Epithelial cell of esophagus (primary cell): ENCODE data around the gene CD14.
"Not testable (repeated sequence)": the region's sequence is repeated elsewhere in the genome, so short reads cannot be mapped to it uniquely, and the experiment has no call there.

ENCODE experiments used
- DNase-seq: peaks from one replicate; pipeline ENCODE4 v3.0.0; 2010; ENCODE audit warnings: low read depth
- H3K4me3 ChIP-seq: 2 replicates; pipeline ENCODE4 v1.5.1; 2011; ENCODE audit warnings: mild to moderate bottlenecking, low read length, control low read depth
- CTCF ChIP-seq: IDR thresholded peaks from 2 replicates; pipeline ENCODE4 v1.5.1; 2011; ENCODE audit warnings: low read depth, mild to moderate bottlenecking, low read length, control low read depth, inconsistent platforms; ENCODE audit not compliant: insufficient read depth; ENCODE audit errors: missing control alignments

Gene CD14

GRCh38 chr5:140595538-140596300 is 37.3 kb downstream of the CD14 start:
- H3K4me3 ChIP-seq = no peak overlapping the region
- peak; percentile 54 for DNase-seq
- no peak for TF ChIP-seq CTCF

DNA sequence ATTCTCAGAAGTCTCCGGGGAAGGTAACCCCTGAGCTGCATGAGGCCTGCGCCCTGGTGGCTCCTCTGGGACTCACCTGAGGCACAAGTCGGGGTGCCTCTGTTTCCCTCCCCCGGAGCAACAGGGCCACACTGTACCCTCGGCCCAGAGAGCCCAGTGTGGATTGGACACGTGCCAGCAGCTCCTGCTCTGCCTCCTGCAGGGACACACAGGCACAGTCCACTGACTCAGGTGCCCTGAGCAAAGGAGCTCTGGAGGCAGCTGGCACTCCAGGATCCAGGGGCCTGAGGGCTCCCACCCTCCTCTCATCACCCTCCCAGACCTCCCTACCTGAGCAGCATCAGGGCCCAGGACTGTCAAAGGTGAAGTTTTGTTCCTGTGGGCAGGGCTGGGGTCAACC is 38.8 kb downstream of the CD14 start:
- DNase-seq = no peak
- no peak for TF ChIP-seq CTCF
- H3K4me3 ChIP-seq = no peak overlapping the region

- not testable (repeated sequence) for H3K4me3 ChIP-seq
- DNase-seq = peak; percentile 72
These were observed 39.9 kb downstream of the CD14 start for GRCh38 chr5:140593070-140593469.

DNA sequence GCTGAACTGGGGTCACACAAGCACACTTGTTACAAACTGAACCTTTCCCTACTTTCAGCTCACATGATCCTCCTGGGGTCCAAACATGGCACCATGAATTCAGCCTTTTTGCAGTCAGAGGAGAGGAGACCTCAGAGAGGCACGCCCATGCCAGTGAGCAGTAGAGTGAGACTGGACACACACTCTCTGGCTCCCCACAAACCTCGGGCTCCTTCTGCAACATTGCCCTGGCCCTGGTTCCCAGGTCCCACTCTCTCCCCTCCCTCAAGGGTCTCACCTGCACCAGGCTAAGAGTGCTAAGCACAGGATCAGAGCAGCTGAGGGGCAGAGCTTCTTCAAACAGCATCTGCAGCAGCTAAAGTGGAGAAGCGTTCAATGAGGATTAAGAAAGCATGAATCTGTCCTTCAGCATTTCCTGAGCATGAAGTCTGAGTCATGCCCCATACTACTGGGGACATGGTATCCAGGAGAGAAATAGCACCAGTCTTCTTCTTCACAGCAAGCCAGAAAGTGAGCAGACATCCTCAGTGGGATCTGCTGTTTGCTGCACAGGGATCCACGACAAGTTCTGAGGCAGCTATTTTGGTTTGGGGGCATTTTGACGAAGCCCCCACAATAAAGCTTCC is 41.1 kb downstream of the CD14 start:
- peak; percentile 74 for DNase-seq
- H3K4me3 ChIP-seq = no peak overlapping the region

GRCh38 chr5:140590861-140591260 is 42.1 kb downstream of the CD14 start:
- H3K4me3 ChIP-seq = no peak overlapping the region
- peak; percentile 82 for DNase-seq
- no peak for TF ChIP-seq CTCF

More for the DNA sequence above, 41.1 kb downstream of the CD14 start:
- TF ChIP-seq CTCF = no peak

- TF ChIP-seq CTCF = no peak
- no peak overlapping the region for H3K4me3 ChIP-seq
These were observed 44.5 kb downstream of the CD14 start for GRCh38 chr5:140588311-140589070.

GRCh38 chr5:140587495-140587894 is 45.5 kb downstream of the CD14 start:
- H3K4me3 ChIP-seq = no peak overlapping the region
- no peak for TF ChIP-seq CTCF
- no peak for DNase-seq

More at GRCh38 chr5:140588311-140589070, 44.5 kb downstream of the CD14 start:
- DNase-seq = no peak
